GM21515 (cell line): ENCODE results near the gene TMEM115.

ENCODE experiments used
- ATAC-seq: cut with Tn5 transposase; IDR thresholded peaks from one replicate; pipeline ENCODE4 v1.9.1; 2021; ENCODE audit not compliant: unreplicated experiment

TMEM115 gene

DNA sequence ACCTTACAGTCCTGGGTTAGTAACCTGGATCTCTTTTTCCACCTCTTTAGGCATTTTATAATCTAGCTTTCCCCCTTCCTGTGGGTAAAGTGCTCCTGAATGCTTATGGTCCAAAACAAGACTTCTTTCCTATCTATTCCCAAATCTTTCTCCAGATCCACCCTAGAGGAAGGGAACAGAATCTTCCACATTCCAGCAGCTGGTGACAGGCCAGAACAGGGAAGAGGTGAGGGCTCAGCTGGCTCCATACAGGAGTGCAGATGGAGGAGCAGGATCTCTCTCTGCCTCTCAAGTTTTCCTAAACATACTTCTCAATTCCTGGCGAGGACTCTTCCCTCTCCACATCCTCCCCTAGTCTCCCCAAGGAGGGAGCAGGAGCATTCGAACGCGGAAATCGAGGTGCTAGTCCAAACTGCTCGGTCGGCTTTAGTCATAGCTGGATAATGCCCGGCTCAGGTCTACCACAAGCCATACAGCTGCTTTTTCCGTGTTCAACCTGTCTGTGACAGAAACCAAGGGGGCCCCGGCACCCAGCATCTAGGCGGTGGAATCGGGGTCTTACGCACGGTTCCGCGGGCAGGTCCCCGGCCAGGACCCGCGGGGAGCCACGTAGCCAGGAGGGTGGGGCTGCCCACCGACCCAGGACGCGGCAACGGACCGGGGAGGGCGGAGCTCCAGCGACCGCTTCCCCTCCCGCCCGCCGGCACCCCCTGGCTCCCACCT is 22.7 kb downstream of the TMEM115 start:
- peak; percentile 30 for ATAC-seq

DNA sequence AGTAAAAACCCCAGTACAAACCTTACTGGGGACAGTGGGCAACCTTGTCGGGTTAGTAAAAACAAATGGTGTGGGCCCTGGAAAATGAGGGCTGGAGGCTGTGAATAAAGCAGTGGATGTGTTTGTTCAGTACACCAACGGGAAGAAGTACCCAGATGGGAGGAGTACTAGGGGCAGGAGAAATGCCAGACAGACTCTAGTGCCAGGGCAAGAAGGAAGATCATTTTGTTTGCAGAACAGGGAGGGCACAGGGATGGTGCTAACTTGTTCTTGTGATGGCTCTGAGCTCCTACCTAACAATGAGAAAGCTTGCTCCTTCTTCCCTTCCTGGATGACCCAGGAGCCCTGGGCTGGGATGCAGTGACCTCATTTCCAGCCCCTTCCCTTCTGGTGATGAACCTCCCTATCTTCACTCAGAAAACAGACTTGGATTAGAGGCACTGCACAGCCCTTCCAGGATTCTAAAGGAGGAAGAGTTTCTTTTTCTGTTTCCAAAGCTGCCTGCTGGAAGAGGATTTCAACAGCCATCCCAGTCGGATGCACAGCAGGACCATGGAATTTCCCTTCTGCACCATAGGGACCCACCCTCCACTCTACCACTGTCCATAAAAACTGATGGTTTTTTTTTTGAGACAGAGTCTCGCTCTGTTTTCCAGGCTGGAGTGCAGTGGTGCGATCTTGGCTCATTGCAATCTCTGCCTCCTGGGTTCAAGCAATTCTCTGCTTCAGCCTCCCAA is 24.8 kb downstream of the TMEM115 start:
- ATAC-seq: no peak

DNA sequence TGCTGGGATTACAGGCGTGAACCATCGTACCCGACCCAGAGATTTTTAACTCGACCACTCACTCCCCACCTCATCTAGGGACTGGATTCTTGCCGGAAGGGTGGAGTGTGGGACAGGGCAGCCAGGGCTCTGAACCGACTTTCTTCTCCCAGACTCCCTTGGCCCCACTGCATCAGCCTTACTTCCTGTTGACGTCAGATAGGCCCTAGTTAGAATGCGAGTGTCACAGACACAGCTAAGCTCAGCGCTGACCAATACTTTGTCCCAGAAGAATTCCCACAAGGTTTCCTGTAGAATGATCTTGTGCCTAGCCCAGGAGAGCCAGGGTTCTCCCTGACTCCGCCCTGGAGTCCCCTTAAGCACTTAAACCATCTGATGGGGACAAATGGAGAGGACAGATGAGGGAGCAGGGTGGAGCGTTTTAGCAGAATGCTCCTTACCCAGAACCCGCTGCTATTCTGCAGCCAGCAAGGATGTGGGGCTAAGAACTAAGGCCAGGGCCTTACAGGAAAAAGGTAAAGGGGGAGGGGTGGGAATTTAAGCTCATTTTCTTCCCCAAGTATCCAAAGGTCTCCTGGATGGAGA is 25.5 kb downstream of the TMEM115 start:
- no peak for ATAC-seq

DNA sequence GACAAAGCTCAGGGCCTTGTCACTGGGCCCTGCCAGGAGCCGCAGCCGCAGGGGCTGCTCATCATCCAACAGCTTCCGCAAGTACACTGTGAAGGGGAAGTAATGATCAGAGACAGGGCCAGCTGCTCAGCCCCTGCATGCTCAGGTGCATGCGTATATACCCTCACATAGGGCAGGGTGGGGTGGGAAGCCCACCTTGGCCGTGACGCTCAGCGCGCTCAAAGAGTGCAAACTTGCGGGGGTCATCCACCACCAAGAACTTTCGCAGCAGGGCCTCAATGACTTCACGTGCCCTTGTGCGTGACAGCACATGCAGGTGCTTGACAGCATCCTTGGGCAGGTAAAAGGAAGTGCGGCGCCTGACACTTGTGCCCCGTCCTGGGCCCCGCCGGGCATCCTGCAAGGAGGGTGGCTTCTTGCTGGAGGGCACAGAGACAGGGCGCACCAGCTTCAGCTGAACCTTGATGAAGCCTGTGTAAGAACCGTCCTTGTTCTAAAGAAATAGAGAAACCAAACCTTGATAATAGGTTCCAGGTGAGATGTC is 27.9 kb downstream of the TMEM115 start:
- ATAC-seq: no peak

DNA sequence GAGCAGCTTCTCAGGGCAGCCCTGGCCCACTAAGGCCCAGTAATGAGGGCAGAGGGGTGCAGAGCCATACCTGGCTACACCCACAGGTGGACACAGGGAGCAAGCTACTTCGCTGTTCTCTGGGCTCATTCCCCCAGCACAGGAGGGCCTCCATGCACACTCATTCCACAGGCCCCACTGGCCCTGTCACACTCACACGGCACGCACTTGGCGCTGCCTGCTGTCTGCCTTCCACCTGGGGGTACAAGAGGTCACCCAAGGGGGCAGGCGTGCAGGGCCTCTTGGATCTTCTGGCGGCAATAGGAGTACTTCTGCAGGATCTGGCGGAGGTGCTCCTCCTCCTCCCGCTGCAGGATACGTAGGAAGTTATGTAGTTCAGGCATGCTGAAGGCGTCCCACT is 29.0 kb downstream of the TMEM115 start:
- ATAC-seq: no peak

DNA sequence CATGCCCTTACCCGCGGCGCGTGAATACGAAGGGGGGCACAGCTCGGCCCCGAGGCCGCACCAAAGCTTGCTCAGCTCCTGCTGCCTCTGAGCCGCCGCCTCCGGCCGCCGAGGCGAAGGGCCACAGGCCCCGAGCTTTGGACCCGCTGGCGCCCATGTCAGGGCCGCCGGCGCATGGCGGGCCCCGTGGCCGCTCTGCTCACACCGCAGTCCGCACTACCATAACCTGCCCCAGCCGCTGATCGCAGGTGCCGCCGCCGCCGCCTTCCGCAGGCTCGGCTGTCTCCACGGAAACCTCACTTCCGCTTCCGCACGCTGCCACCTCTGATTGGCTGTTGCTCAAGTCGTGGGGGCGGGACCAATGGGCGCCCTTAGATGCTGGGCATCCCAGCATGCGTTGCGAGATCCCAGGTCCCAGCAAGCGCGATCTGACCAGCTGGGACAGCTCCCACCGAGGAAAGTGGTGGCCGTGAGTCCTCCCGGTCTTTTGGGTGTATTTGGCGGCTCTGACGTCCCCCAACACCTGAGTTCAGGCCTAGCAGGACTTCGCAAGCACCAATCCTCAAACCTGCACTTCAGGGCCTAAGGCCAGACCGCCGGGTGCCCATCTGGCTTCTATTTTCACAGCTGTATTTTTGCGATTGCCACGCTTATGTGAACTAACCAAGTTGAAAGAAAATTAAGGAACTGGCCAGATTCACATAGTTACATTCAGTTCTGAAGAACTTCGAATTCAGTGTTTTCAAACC is 31.2 kb downstream of the TMEM115 start, which contains the start of gene TUSC2:
TUSC2 (minus strand) TSS at position 281 of the 749 bp plus-strand sequence; CDS start at position 157, 124 bp downstream.
- peak; percentile 72 for ATAC-seq

DNA sequence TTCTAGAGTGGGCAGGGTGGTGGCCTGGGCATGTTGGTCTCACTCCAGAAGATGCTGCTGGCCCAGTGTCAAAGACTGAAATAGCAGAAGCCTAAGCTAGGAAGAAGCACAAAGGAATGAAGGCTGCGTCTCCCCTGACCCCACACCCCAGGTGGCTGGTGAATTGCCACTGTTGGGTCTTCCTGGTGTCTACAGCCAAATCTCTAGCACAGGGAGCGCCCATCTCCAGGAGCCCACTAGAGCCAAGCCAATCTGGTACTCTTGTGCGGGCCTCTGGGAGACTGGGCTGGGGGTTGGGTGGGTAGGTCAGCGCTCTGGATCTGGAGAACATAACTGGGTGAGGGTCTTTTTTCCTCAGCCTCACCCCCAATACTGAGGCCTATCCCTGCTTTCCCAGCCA is 32.2 kb downstream of the TMEM115 start:
- ATAC-seq: no peak

DNA sequence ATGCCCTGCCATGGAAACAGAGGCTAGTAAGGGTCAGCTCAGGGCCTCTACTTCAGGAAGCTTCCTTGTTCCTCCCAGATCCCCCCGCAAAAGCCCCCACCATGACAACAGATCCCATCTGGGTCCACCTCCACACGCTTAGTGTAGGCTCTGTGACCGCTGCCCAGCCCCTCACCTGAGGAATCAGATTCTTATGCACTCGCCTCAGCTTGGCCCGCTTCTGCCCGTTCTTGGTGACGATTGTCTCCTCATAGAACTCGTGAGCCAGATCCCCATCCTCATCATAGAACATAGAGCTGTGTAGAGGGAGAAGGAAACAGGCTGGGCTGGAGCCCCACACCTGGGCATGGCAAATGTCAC is 33.2 kb downstream of the TMEM115 start:
- ATAC-seq: no peak

DNA sequence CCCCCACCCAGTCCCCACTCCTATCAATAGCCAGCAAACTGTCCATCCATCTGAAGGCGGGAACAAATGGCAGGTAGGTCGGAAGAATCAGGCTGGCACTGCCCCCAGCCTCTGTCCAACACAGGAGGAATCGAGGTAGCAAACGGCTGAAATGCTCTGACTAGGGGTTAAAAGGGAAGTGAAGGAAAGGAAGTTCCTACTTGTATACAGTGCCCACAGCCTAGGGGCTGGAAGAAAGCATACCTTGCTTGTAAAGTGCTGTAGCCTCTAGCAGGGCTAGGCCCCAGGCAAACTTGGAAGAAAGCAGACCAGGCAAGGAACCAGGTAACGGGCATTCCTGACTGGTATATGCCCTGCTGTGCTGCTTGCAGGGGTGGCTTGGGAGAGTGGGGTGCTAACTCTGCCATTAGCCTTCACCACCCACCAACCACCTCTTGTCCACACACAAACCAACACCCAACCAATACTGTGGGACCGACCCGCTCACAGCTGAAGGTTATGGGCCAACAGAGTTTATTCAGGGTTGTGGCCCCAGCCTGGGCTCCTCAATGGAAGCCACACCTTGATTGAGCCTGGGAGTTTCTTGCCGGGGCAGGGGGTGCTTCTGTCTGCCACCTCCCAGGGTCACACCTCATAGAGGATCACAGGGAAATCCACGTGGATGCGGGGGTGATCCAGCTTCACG is 33.7 kb downstream of the TMEM115 start:
- no peak for ATAC-seq

DNA sequence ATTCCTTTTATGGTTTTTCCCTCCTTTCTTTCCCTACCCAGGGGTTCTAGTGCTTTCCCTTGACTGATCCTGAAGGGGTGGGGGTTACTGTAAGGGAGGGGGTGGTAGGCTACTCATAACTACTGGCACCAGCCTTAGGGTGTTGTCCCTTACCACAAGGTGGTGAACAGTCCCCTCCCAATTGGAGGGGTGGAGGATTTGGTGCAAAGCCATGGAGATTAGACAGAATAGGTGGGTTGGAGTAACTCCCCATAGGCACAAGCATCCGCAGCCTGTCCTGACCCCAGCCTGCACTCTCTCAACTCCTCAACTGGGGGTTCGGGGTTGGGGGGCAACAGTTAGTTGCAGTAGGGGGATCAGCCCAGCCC is 34.2 kb downstream of the TMEM115 start:
- no peak for ATAC-seq

DNA sequence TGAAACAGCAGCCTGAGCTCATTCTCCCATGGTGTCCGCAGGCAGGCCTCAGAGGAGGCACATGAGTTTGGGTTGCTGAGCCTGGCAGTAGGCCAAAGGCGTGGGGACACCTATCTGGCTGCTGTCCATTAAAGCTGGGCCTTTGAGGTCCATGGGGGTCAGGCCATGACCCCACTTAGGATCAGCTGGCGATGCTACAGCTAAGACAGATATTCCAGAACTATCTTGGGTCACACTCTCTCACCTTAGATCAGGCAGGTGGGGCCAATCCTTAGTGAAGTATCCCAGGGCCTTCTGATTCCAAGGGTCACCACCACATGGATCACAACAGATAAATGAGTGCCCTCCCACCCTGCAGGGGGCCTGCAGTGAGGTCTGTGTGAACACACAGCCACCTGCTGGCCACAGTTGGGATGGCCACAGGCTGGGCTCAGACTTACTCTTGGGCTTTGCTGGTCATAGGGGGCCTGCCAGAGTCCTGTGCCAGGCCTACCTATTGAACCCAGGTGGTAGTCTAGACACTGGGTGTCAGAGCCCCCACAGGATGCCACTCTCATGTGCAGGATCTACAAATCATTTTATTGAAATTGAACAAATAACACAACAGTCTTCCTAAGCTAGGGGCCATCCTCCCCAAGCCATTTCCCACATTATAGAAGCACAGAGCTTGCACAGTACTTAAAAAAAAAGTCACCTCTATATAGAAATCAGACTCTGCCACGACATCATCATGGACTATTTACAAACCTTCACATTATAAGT is 34.8 kb downstream of the TMEM115 start:
- no peak for ATAC-seq

DNA sequence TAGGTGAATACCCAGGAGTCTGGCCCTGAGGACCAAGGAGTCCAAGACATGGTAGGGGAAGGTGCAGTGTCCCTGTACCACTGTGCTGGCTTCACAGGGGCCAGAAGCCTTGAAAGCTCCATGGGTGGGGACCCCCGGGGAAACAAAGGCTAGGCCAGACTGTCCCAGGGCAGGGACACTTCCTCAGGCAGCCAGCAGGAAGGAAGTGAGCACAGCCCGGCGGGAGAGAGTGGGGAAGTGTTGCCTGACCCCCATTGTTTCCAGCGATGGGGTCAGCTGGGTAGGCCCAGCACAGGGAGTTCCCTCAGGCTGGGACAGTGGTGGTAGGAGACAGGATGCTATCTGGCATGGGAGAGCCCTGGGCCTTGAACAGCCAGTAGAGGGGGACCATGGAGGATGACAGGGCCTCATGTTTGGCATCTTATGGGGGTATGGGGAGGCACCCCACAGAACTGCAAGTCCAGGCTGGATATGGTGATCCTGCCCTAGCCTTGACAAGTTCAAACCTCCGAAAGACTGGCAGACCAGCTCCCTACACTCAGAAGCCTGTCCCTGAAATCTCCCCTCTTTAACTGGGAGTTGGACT is 35.6 kb downstream of the TMEM115 start:
- ATAC-seq: no peak

DNA sequence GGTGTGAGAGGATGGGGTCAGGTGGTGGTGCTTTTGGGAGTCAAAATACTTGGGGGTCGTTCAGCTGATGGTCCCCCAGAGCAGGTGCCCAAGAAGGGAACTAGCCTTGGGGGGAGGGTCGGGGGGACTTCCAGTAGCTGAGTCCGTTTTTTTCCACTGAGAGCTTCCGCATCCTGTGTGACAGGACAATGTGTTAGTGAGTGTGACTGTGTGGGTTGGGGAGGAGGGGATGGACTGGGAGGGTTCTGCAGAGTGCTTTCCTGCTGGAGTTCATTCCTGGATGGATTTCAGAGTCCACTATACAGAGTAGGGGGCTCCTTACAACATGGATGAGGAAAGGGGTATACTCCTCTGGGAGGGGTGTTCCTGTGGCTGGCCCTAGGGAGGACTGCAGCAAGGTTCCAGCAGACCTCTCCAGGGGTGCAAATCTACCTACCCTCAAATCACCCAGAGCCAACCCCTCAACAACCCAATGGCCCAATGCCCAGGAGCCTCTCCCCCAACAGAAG is 36.2 kb downstream of the TMEM115 start:
- ATAC-seq: no peak

DNA sequence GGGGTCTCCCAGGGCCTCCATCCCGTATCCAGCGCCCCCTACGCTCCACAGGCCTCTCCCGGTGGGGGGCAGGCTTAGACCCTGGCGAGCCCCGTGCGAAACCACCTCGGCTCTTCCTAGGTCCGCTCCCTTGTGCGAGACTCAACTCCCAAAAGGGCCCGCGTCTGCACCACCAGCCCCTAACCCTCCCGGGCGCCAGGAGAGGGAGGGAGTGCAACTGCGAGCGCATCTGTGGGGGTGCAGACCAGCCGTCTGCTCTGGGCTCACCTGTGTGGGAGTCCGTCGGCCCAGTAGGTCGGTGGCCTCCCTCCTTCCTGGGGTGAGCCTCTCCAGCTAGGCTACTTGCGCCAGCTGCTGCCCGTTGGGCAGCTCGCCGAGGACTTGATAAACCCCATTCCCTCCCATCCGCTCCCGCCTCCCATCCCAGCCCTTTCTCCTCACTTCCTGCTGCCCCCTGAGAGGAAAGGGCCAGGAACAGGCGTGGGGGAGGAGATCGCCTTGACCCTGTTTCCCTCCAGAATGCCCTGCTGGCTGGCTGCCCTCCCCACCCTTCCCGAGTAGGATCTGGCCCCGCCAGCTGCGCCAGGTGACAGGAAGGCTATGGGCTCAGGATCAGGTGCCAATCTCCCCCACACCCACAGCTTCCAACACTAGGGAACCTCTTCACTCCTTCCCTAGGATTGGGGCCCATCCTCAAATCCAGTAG is 36.8 kb downstream of the TMEM115 start, which contains the start of gene HYAL2:
HYAL2 (minus strand) TSS at position 360 of the 706 bp plus-strand sequence. CDS start 2,256 bp downstream, outside the sequence.
- ATAC-seq: no peak

DNA sequence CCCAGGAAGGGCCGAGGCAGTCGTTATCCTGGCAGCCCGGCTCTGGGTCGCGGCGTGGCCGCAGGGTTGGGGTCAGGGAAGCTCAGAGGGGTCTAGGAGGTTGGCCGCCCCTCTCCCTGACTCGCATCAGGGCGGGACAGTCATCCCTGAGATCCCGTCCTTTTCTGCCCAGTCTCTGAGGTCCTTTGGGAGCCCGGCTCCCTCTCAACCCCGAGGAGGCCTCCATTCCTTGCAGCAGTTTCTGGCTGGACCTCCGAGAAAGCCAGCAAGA is 37.3 kb downstream of the TMEM115 start:
- ATAC-seq: no peak

DNA sequence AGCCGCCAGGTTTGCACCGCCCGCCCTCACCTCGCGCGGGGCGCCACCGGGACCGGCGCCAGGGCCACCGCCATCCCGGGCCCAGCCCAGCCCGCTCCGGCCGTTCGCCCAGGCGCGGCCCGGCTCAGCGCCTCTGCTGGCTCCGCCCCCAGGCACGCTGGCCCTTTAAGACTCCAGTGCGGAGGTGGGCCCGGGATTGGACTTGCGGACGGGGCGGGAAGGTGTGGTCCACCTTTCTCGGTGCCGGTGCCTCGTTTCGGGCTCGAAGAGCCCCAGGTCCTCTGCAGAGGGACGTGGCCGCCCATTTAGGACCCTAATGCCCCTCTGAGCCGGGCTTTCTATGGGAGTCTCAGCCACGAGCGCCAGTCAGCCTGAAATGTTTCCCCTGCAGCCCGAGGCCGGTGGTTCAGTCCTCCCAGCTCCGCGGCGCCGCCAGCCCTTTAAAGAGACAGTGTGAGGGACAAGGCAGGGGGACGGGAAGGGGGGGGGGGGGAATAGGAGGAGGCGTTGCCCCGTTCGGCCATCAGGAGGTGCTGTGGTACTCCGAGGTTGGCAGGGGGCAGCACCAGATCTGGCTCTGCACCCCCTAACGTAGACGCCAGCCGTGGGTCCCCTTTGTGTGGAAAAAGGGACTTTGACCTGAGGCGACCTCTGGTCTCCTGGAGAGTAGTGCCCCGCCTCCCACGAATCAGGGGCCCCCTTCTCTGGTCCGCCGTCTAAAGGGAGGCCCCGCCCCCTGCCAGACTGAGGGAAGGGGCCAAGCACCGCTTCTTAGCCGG is 37.8 kb downstream of the TMEM115 start:
- peak; percentile 70 for ATAC-seq

DNA sequence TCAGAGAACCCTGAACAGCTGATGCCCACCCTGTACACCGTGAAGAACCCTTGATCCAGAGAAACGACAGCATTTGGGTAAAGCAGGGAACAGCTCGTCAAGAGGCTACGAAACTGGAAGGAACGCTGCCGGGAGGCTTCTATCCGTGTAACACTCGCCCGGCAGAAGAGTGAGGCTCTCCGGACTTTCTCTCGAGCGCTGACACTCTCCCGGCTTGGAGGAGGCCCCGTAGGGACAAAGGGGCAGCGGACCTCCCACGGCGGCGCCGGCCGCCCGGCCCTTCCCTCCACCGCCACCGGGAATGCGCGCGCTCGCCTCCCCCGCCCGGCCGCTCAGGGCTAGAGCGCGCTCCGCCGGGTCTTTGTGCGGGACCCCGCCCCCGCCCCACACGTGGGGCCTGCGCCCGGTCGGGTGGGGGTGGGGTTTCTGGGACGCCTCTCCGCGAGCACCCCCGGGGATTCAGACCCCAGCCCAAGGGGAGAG is 38.4 kb downstream of the TMEM115 start:
- peak; percentile 51 for ATAC-seq
